ENCODE data around the gene RSF1. TPM values are rescaled to one million over a fixed set of nuclear protein-coding genes. Genes with fewer than 3 reads are reported as not detected.

The RSF1 gene
- total and polyA plus RNA-seq, 8 donors = 49.3 to 94.8 (median 73.7) TPM

- TF ChIP-seq CTCF (IDR thresholded peaks at IDR 0.05) = no peak
- Histone ChIP-seq H3K4me3 (no peak overlapping the region), H3K4me1 (no peaks in the 10 kb centered on the region), H3K36me3 (peaks cover 0 to 34% of the 10 kb centered on the region in 2 donors), H3K9me3 (peaks cover 0 to 19% of the 10 kb centered on the region in 2 donors), H3K27ac (no peak overlapping the region), H3K27me3 (no peaks in the 10 kb centered on the region)
- DNase-seq (no peak), ATAC-seq (no peak)
- intact Hi-C loops (cut with DNase I) = no loop called here
Observed at GRCh38 chr11:77728203-77728786, 92.2 kb downstream of the RSF1 start.

- H3K27me3 ChIP-seq = no peaks in the 10 kb centered on the region
- peaks cover 0 to 13% of the 10 kb centered on the region in 2 donors for H3K9me3 ChIP-seq
- no peak for ATAC-seq
- DNase-seq = no peak
- H3K4me3 ChIP-seq = no peak overlapping the region
- peaks cover 0 to 26% of the 10 kb centered on the region in 2 donors for H3K36me3 ChIP-seq
- TF ChIP-seq CTCF (IDR thresholded peaks at IDR 0.05) = no peak
- intact Hi-C loops (cut with DNase I) = no loop called here
- no peak overlapping the region for H3K27ac ChIP-seq
- H3K4me1 ChIP-seq = no peaks in the 10 kb centered on the region
Observed at GRCh38 chr11:77726524-77726923, 94.0 kb downstream of the RSF1 start.

- peaks cover 0 to 16% of the 10 kb centered on the region in 2 donors for H3K36me3 ChIP-seq
- intact Hi-C loops (cut with DNase I) = no loop called here
- H3K27me3 ChIP-seq = no peaks in the 10 kb centered on the region
- no peak overlapping the region for H3K4me3 ChIP-seq
- DNase-seq (no peak), ATAC-seq (no peak)
- peaks cover 0 to 2% of the 10 kb centered on the region in 2 donors for H3K9me3 ChIP-seq
- H3K27ac ChIP-seq = no peak overlapping the region
- TF ChIP-seq CTCF (IDR thresholded peaks at IDR 0.05) = no peak
- H3K4me1 ChIP-seq = no peaks in the 10 kb centered on the region
Observed at GRCh38 chr11:77725433-77725832, 95.1 kb downstream of the RSF1 start.

GRCh38 chr11:77724636-77725035 is 95.9 kb downstream of the RSF1 start:
- Histone ChIP-seq H3K27ac (no peak overlapping the region), H3K36me3 (peaks cover 0 to 16% of the 10 kb centered on the region in 2 donors), H3K27me3 (no peaks in the 10 kb centered on the region), H3K9me3 (no peaks in the 10 kb centered on the region), H3K4me1 (no peaks in the 10 kb centered on the region), H3K4me3 (no peak overlapping the region)
- intact Hi-C loops (cut with DNase I) = no loop called here
- no peak for ATAC-seq
- no peak for TF ChIP-seq CTCF (IDR thresholded peaks at IDR 0.05)
- DNase-seq = no peak

GRCh38 chr11:77723024-77723423 is 97.5 kb downstream of the RSF1 start:
- DNase-seq = no peak
- H3K27ac ChIP-seq = no peak overlapping the region
- H3K4me1 ChIP-seq = no peaks in the 10 kb centered on the region
- no peak overlapping the region for H3K4me3 ChIP-seq
- intact Hi-C loops (cut with DNase I) = no loop called here
- H3K36me3 ChIP-seq = peaks cover 0 to 16% of the 10 kb centered on the region in 2 donors
- no peaks in the 10 kb centered on the region for H3K27me3 ChIP-seq
- no peak for TF ChIP-seq CTCF (IDR thresholded peaks at IDR 0.05)
- no peaks in the 10 kb centered on the region for H3K9me3 ChIP-seq
- ATAC-seq = no peak
